ENCODE results near the gene SLC2A6.

Gene SLC2A6

DNA sequence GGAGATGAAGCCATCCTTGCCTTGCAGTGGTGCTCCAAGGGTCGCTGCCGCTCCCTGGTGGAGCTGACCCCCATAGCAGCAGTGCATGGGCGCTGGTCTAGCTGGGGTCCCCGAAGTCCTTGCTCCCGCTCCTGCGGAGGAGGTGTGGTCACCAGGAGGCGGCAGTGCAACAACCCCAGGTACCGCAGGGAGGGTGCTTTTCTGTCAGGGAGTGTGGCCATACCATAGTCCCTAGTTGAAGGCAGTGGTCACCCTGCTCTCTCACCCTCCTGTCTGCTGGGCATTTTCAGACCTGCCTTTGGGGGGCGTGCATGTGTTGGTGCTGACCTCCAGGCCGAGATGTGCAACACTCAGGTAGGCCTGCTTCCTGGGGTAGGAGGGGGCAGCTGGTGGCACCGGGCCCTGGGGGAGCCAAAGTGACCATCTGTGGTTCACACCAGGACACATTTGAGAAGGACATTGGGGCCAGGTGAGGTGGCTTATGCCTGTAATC is 45.5 kb downstream of the SLC2A6 start:
- Histone ChIP-seq H3K4me2 (ENCODE audit: low read length) (no peak overlapping the region), H3K27ac (ENCODE audit: low read depth, low read length, poor library complexity, severe bottlenecking) (no peak overlapping the region)

GRCh38 chr9:133430244-133430643 is 48.7 kb downstream of the SLC2A6 start:
- H2AFZ ChIP-seq (ENCODE audit: low read length), result no peak overlapping the region
- H3F3A ChIP-seq (ENCODE audit: insufficient read depth, low read length), result no peaks in the 10 kb centered on the region
- no peak overlapping the region for H3K4me3 ChIP-seq (ENCODE audit: low read depth, low read length, poor library complexity, severe bottlenecking)
- no peaks in the 10 kb centered on the region for H3K9me3 ChIP-seq (ENCODE audit: low read length)
- no peak overlapping the region for H3K4me2 ChIP-seq (ENCODE audit: low read length)
- H3K79me2 ChIP-seq (ENCODE audit: insufficient read depth, low read length), result no peaks in the 10 kb centered on the region
- no peak for TF ChIP-seq EZH2 (IDR thresholded peaks at IDR 0.05; ENCODE audit: borderline replicate concordance, low read length)
- TF ChIP-seq, protein P1, sequence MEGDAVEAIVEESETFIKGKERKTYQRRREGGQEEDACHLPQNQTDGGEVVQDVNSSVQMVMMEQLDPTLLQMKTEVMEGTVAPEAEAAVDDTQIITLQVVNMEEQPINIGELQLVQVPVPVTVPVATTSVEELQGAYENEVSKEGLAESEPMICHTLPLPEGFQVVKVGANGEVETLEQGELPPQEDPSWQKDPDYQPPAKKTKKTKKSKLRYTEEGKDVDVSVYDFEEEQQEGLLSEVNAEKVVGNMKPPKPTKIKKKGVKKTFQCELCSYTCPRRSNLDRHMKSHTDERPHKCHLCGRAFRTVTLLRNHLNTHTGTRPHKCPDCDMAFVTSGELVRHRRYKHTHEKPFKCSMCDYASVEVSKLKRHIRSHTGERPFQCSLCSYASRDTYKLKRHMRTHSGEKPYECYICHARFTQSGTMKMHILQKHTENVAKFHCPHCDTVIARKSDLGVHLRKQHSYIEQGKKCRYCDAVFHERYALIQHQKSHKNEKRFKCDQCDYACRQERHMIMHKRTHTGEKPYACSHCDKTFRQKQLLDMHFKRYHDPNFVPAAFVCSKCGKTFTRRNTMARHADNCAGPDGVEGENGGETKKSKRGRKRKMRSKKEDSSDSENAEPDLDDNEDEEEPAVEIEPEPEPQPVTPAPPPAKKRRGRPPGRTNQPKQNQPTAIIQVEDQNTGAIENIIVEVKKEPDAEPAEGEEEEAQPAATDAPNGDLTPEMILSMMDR (IDR thresholded peaks at IDR 0.05; ENCODE audit: low read length), result no peak
- no peaks in the 10 kb centered on the region for H3K4me1 ChIP-seq (ENCODE audit: insufficient read depth, low read length, severe bottlenecking)
- H3K9ac ChIP-seq (ENCODE audit: low read length), result no peak overlapping the region
- H3K27me3 ChIP-seq (ENCODE audit: insufficient read depth, low read length), result peaks cover 15% of the 10 kb centered on the region; the same call in 1 of the 2 replicates
- no peaks in the 10 kb centered on the region for H3K36me3 ChIP-seq (ENCODE audit: insufficient read depth, low read length)
- no peak overlapping the region for H3K27ac ChIP-seq (ENCODE audit: low read depth, low read length, poor library complexity, severe bottlenecking)
- H4K20me1 ChIP-seq (ENCODE audit: insufficient read depth, low read length), result no peaks in the 10 kb centered on the region
- no peaks in the 10 kb centered on the region for H3K9me2 ChIP-seq (ENCODE audit: low read depth, low read length)

More for the DNA sequence above, 45.5 kb downstream of the SLC2A6 start:
- Histone ChIP-seq H3K4me3 (ENCODE audit: low read depth, low read length, poor library complexity, severe bottlenecking) (no peak overlapping the region), H4K20me1 (ENCODE audit: insufficient read depth, low read length) (no peaks in the 10 kb centered on the region), H3K4me1 (ENCODE audit: insufficient read depth, low read length, severe bottlenecking) (no peaks in the 10 kb centered on the region), H3K9ac (ENCODE audit: low read length) (no peak overlapping the region), H3K36me3 (ENCODE audit: insufficient read depth, low read length) (no peaks in the 10 kb centered on the region), H3K9me2 (ENCODE audit: low read depth, low read length) (no peaks in the 10 kb centered on the region), H3F3A (ENCODE audit: insufficient read depth, low read length) (no peaks in the 10 kb centered on the region), H3K27me3 (ENCODE audit: insufficient read depth, low read length) (peaks cover 5% of the 10 kb centered on the region; the same call in 1 of the 2 replicates), H2AFZ (ENCODE audit: low read length) (no peak overlapping the region), H3K9me3 (ENCODE audit: low read length) (no peaks in the 10 kb centered on the region), H3K79me2 (ENCODE audit: insufficient read depth, low read length) (no peaks in the 10 kb centered on the region)
- TF ChIP-seq, protein P1 (IDR thresholded peaks at IDR 0.05; ENCODE audit: low read length), result no peak
- TF ChIP-seq EZH2 (IDR thresholded peaks at IDR 0.05; ENCODE audit: borderline replicate concordance, low read length), result no peak

GRCh38 chr9:133429641-133430161 is 49.2 kb downstream of the SLC2A6 start:
- no peak overlapping the region for H3K4me2 ChIP-seq (ENCODE audit: low read length)

More at GRCh38 chr9:133429641-133430161, 49.2 kb downstream of the SLC2A6 start:
- Histone ChIP-seq H3K4me1 (ENCODE audit: insufficient read depth, low read length, severe bottlenecking) (no peaks in the 10 kb centered on the region), H3K9ac (ENCODE audit: low read length) (no peak overlapping the region), H3K4me3 (ENCODE audit: low read depth, low read length, poor library complexity, severe bottlenecking) (no peak overlapping the region), H3K79me2 (ENCODE audit: insufficient read depth, low read length) (no peaks in the 10 kb centered on the region), H3K9me3 (ENCODE audit: low read length) (no peaks in the 10 kb centered on the region), H2AFZ (ENCODE audit: low read length) (no peak overlapping the region), H3K27me3 (ENCODE audit: insufficient read depth, low read length) (peaks cover 15% of the 10 kb centered on the region; the same call in 1 of the 2 replicates), H3K36me3 (ENCODE audit: insufficient read depth, low read length) (no peaks in the 10 kb centered on the region), H3K27ac (ENCODE audit: low read depth, low read length, poor library complexity, severe bottlenecking) (no peak overlapping the region), H4K20me1 (ENCODE audit: insufficient read depth, low read length) (no peaks in the 10 kb centered on the region), H3K9me2 (ENCODE audit: low read depth, low read length) (no peaks in the 10 kb centered on the region), H3F3A (ENCODE audit: insufficient read depth, low read length) (no peaks in the 10 kb centered on the region)
- no peak for TF ChIP-seq EZH2 (IDR thresholded peaks at IDR 0.05; ENCODE audit: borderline replicate concordance, low read length)
- TF ChIP-seq, protein P1 (IDR thresholded peaks at IDR 0.05; ENCODE audit: low read length), result no peak

All from OCI-LY1 (cell line).